HUDEP-2 (cell line): ENCODE measurements around the gene CDV3.
A peak's percentile ranks its signal among the peaks of the same experiment; 100 is the strongest.

ENCODE experiments used
- DNase-seq, 76 experiments: peaks; one replicate each; lab custom pipeline; 2025; ENCODE audit not compliant: unreplicated experiment in 76 of 76; lab: John Stamatoyannopoulos, UW

The CDV3 gene

GRCh38 chr3:133563816-133564215, 9.7 kb upstream of the CDV3 start:
- no peak for DNase-seq

- DNase-seq: no peak
Observed at GRCh38 chr3:133568294-133569014, 5.0 kb upstream of the CDV3 start.

GRCh38 chr3:133570139-133570936, 3.1 kb upstream of the CDV3 start:
- no peak for DNase-seq

- DNase-seq: no peak
Observed at GRCh38 chr3:133570937-133571320, 2.6 kb upstream of the CDV3 start.

- DNase-seq: no peak
Observed at GRCh38 chr3:133572158-133573053, 1.1 kb upstream of the CDV3 start.

- no peak for DNase-seq
Observed at GRCh38 chr3:133573054-133573628, 345 bp upstream of the CDV3 start.

GRCh38 chr3:133574260-133574881, 885 bp downstream of the CDV3 start:
- no peak for DNase-seq

GRCh38 chr3:133575086-133575485, 1.6 kb downstream of the CDV3 start:
- no peak for DNase-seq

GRCh38 chr3:133576169-133576568, 2.7 kb downstream of the CDV3 start:
- no peak for DNase-seq

- DNase-seq: no peak
Observed at GRCh38 chr3:133578548-133579191, 5.2 kb downstream of the CDV3 start.

GRCh38 chr3:133583396-133583795, 9.9 kb downstream of the CDV3 start:
- DNase-seq: no peak

- DNase-seq: no peak
Observed at GRCh38 chr3:133588035-133588434, 14.5 kb downstream of the CDV3 start.

- no peak for DNase-seq
Observed at GRCh38 chr3:133588784-133589465, 15.4 kb downstream of the CDV3 start.

GRCh38 chr3:133589503-133589902, 16.0 kb downstream of the CDV3 start:
- no peak for DNase-seq

- DNase-seq: no peak
Observed at GRCh38 chr3:133591271-133591742, 17.8 kb downstream of the CDV3 start.

- DNase-seq: peak in 2 of 76 experiments; percentile 18 to 28
Observed at GRCh38 chr3:133592843-133593242, 19.4 kb downstream of the CDV3 start.

- no peak for DNase-seq
Observed at GRCh38 chr3:133593243-133593642, 19.8 kb downstream of the CDV3 start.

- DNase-seq: no peak
Observed at GRCh38 chr3:133595341-133595740, 21.9 kb downstream of the CDV3 start.

GRCh38 chr3:133598405-133598804, 24.9 kb downstream of the CDV3 start:
- no peak for DNase-seq
